RCC 7860 (cell line): Measurements from ENCODE around the gene WDR1.
"Not testable (repeated sequence)": the region's sequence is repeated elsewhere in the genome, so short reads cannot be mapped to it uniquely, and the experiment has no call there.

Experiments used
- DNase-seq: peaks from one replicate; pipeline ENCODE4 v3.0.0-alpha.2; 2015; ENCODE audit warnings: low spot score
- FAIRE-seq: peaks from 2 replicates; lab custom pipeline; 2012; peaks lifted over from hg19 to GRCh38; lab: Jason Lieb, UNC

The WDR1 gene

GRCh38 chr4:10135260-10135659 lies 18.7 kb upstream of the WDR1 start:
- FAIRE-seq (no peak), DNase-seq (no peak)

DNA sequence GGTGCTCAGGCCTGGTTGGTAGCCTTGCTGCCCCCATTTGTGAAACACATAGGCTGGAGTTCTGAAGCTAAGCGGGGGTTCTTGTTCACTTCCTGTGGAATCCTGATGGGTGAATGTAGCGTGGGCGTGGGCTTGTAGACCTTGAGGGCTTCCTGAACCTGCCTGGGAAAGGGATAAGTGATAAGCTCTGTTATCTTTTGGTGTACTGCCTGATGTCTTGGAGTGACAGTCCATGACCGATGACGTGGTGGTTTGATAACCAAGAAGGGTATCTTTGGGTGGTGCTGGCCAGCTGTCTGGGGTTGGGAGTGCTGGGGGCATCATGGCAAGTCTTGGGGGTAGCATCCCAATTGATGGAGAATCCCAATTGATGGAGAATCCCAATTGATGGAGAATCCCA lies 17.5 kb upstream of the WDR1 start:
- FAIRE-seq (no peak), DNase-seq (no peak)

- FAIRE-seq (no peak), DNase-seq (no peak)
Measured at GRCh38 chr4:10131202-10131601, 14.6 kb upstream of the WDR1 start.

DNA sequence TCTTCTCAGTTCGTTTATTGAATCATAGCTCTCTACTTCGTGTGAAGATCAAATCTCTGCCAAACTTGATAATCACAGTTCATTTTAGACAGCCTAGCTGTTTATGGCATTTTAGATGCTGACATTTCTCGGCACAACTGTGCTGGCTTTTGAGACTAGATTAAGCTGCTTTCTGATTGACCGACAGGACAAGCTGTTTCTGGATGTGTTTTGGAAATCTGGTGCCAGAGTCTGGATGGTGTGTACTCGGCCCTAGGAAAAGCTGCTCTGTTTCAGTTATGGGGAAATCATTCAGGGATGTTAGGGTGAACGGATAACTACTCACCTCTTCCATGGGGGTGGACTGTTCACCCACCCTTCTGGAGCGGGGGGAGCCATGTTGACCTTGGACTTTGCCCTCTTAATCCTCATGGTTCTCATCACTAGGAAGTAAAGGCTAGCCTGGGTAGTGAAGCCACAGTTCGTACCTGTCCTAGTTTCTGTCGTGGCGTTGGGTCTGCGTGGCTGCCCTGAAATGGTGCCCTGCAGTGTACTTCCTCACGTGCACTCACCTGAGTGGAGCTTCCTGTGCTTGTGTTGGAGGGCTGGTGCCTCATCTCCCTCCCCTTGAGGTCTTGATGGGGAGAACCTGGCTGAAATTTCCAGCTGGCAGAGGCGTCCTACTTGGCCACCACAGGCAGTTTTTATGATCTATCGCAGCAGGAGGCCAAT lies 13.7 kb upstream of the WDR1 start:
- no peak for DNase-seq
- no peak for FAIRE-seq

DNA sequence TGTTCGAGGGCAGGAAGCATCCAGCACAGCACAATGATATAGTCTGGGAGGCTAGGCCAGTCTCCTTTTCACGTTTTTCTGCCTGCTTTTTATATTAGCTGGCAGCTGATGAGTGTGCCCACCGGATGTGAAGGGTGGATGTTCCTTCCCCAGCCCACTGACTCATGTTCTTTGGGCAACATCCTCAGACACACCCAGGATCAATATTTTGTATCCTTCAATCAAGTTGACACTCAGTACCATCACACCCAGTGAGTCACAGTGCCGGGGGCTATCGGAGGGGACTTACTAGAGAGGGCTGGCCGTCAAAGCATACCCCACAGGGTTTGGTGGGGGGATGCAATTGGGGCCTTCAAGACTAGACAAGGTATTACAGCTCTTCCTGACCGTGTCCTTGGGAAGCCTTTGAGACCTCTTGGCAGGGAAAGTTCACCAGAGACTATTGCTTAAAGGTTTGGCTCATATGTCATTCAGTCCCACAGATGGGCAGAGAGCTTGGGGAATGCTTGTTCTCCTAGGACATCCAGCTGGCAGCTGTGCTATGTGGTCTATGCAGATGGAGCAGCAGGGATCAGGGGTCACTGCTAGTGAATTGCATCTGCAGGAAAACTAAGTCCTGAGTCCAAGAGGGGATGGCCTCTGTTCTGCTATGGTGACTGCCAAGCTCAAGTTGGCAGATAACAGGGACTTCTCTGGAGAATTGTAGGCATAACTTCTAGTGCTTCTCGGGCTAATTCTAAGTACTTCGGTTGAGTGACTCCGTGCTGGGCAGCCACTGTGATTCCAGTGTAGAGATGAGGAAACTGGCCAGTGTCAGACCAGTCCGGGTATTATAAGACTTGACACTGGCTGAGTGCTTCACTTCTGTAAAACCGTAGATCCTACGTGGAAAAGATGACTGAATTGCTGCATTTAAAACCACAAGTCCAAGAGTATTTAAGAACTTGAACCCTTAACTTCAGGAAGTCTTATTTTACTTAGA lies 12.9 kb upstream of the WDR1 start:
- DNase-seq: no peak
- FAIRE-seq: no peak

DNA sequence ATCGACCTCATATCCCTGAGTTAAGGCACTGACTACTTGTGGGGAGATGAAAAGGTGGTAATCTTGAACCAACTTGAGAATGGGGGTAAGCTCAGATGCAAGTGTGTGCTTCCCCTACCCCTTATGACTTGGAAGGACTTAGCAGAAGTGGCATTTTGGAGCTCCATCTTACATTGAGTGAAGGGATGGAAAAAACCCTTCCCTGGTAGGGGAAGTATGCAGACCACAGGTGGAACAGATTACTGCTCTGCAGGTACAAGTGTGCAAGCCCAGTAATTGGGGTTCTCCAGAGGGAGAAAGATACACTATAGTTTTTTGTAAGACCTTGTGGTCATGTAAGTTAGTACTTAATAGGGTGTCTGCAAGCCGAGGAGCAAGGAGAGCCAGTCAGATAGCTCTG lies 12.2 kb upstream of the WDR1 start:
- no peak for DNase-seq
- no peak for FAIRE-seq

- not testable (repeated sequence) for FAIRE-seq
Measured at GRCh38 chr4:10127531-10127930, 10.9 kb upstream of the WDR1 start.

DNA sequence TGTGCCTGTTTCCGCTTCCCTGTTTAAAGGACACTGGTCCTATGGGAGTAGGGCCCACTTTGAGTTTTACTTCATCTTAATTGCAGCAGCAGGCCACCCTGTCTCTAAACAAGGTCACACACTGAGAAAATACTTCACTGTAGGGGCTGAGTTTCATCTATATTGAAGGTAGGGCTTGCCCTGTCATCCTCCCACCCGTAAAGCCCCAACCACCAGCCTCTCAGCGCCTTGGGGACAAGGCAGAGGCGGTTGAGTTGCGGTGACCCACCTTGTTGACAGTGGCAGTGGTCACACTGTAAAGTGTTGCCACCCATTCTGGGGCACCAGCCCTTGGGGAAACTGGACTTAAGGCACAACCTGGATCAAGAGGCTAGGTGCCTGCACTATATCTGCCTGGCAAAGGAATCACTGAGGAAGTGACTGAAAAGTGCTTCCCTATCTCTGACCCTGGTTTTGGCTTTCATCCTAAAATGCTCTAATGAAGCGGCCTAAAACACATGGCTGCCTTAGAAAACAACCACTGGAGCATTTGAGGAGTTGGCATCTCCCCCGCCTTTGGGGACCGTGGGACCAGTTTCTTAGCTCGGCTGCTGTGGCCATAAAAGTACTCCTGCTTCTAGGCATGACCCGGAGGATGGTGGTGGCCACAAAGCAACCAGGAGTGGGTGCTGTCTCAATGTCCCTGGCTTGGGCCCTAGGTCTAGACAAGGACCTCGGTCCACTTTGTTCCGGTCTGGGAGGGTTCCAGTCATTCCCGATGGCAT lies 7.8 kb upstream of the WDR1 start:
- no peak for DNase-seq
- FAIRE-seq: no peak

More at GRCh38 chr4:10127531-10127930, 10.9 kb upstream of the WDR1 start:
- not testable (repeated sequence) for DNase-seq

- DNase-seq: peak; percentile 76
- no peak for FAIRE-seq
Measured at GRCh38 chr4:10123227-10124101, 6.9 kb upstream of the WDR1 start.

DNA sequence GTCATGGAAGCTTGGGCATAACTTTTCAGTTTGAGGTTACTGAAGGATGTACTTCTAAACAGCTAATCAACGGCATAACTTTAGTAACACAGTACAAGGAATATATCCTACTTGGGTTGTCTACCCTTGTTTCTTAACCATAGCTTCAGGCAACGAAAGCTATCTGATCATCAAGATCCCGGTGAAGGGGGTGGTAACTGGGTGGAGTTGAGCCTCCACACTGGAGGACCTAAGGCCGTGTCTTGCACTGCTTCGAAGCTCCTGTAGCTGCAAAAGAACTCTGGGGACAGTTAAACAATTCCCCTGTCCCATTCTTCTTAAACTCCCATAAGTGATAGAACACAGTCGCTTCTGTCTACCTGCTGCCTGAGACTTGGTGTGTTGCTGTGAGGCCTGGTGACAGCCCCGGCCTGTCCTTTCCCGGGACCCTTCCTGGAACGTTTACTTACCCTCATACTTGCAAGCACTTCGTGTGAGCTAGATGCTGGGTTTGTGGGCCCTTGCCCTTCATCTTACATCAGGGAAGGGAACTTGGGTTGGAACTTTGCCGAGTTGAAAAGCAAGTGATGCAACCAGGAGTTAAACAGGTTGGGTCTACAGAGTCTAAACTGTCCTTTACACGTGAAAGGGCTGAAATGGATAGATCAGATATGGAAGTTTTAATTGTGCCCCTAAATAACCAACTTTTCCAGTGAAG lies 5.8 kb upstream of the WDR1 start:
- DNase-seq (no peak), FAIRE-seq (no peak)

- FAIRE-seq (peak; percentile 92), DNase-seq (peak; percentile 84)
Measured at GRCh38 chr4:10121568-10122208, 5.1 kb upstream of the WDR1 start.

DNA sequence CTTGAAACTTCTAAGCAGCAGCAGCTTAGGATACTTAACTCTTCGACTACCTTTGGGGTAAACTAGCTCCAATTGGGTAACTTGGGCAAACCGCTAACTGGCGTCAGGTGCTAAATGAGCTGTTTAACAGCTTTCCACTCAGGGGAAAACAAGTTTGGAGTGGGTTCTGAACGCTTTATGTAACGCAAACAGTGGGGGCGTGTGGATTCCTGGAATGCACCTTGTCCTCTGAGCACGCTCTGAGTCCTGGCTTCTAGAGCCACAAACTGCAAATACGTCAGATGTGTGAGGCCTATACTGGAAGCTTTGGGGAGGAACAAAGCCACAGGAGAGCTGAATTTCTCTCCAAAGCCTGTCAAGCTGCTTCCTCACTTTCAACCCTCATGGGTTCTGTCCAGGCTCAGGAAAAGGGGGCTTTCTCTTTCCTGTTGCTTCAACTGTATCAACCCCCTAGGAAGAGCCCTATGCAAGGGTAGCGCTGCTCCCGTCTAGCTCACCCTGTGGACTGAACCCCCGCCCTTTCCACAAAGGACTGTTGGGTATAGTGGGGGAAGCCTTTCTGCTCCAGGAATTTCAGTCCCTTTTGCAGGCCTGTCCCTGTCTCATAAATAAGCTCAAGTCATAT lies 4.5 kb upstream of the WDR1 start:
- FAIRE-seq (no peak), DNase-seq (no peak)

GRCh38 chr4:10119773-10120172 lies 3.2 kb upstream of the WDR1 start:
- FAIRE-seq: no peak
- no peak for DNase-seq

- no peak for DNase-seq
- FAIRE-seq: no peak
Measured at GRCh38 chr4:10119278-10119677, 2.7 kb upstream of the WDR1 start.

DNA sequence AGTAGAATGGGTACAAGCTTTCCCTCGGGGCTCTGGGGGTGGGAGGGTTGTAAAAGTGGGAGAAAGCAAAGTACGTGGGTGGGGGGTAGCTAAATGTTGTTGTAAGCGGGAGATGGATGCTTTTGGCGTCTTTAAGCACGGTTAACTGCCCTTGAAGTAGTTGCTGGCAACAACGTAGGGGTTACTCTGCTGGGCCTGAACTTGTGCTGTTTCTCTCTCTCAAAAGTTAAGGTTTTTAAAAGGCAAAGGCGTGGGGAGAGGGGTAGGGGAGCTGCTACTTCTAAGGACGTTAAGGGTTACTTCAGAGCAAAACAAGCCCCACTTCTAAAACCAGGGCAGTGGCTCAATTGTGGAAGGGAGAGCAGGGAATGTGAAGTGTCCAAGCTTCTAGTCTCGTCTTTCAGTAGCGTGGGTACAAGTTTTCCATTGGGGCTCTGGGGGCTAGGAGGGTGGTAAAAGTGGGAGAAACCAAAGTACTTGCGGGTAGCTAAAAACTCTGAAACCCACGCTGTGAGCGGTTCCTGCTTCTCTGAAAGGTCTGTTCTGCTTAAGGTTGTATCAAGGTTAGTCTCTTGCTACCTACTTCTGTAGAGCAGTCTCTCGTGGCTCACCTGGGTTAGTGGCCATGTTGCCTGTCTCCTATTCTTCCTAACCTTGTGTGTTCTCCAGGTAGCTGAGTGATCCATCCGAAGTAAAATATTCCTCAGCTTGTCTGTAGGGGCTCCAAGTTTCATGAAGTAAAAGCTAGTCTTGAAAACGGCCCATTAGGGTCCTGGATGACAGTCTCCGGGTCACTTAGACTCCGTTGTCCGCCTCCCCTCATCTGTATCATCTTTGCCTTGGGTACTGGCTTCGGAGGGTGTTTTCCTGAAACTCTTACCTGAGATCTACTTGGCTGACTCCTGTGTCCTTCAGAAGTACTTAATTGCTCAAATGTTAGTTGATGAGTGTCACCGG lies 1.7 kb upstream of the WDR1 start:
- FAIRE-seq (no peak), DNase-seq (no peak)

GRCh38 chr4:10117359-10118047 lies 904 bp upstream of the WDR1 start:
- FAIRE-seq (no peak), DNase-seq (no peak)
